HepG2 (cell line): ENCODE data around the gene DCTN2. TPM values are rescaled to one million over a fixed set of nuclear protein-coding genes. Genes with fewer than 3 reads are reported as not detected.

Source experiments
- CREM ChIP-seq, 2 experiments: sonication (generic) in 1 of 2; formaldehyde crosslinking in 1 of 2; IDR thresholded peaks; 2 replicates each; pipeline versions ENCODE4 v1.4.0 to v1.6.1; 2016 to 2020; ENCODE audit warnings: antibody characterized with exemption in 1 of 2, mild to moderate bottlenecking in 1 of 2, missing genetic modification reagents in 1 of 2
- FIP1L1 ChIP-seq: fragments of 200-400 bp; formaldehyde crosslinking; IDR thresholded peaks from 2 replicates; pipeline ENCODE4 v1.6.1; 2018; ENCODE audit warnings: low read depth, mild to moderate bottlenecking, low read length, moderate library complexity, borderline replicate concordance; ENCODE audit not compliant: insufficient read depth
- GZF1 ChIP-seq: sonication (generic); formaldehyde crosslinking; IDR thresholded peaks from 2 replicates; pipeline ENCODE4 v1.5.1; 2020; ENCODE audit warnings: mild to moderate bottlenecking, missing genetic modification reagents
- HNF4A ChIP-seq: sonication (generic); formaldehyde crosslinking; IDR thresholded peaks from 2 replicates; pipeline ENCODE4 v1.4.0; 2020; ENCODE audit warnings: missing genetic modification reagents
- ISL2 ChIP-seq: sonication (generic); formaldehyde crosslinking; IDR thresholded peaks from 2 replicates; pipeline ENCODE4 v1.5.0; 2020; ENCODE audit warnings: missing genetic modification reagents
- JUNB ChIP-seq: sonication (generic); formaldehyde crosslinking; IDR thresholded peaks from 2 replicates; pipeline ENCODE4 v1.8.0; 2022; ENCODE audit warnings: missing genetic modification reagents, mild to moderate bottlenecking, borderline replicate concordance
- KAT8 ChIP-seq: IDR thresholded peaks from 2 replicates; pipeline ENCODE4 v1.6.1; 2016; ENCODE audit warnings: missing genetic modification reagents, missing compliant biosample characterization
- LCORL ChIP-seq, 2 experiments: fragments of 450-650 bp in 1 of 2; sonication (generic) in 1 of 2; formaldehyde crosslinking in 1 of 2; IDR thresholded peaks; 2 replicates each; pipeline versions ENCODE4 v1.5.0 to v1.6.1; 2017 to 2020; ENCODE audit warnings: antibody characterized with exemption in 1 of 2, missing genetic modification reagents in 1 of 2
- MAF1 ChIP-seq: sonication (generic); formaldehyde crosslinking; IDR thresholded peaks from 2 replicates; pipeline ENCODE4 v1.5.0; 2020; ENCODE audit warnings: missing genetic modification reagents, borderline replicate concordance
- MXI1 ChIP-seq: IDR thresholded peaks from 3 replicates; pipeline ENCODE4 v1.6.1; 2012; ENCODE audit warnings: low read depth, low read length, inconsistent platforms, borderline replicate concordance
- PHB2 ChIP-seq: fragments of 450-650 bp; IDR thresholded peaks from 2 replicates; pipeline ENCODE4 v1.6.1; 2018; ENCODE audit not compliant: partially characterized antibody
- PRPF4 ChIP-seq: fragments of 200-400 bp; formaldehyde crosslinking; IDR thresholded peaks from 2 replicates; pipeline ENCODE4 v1.6.1; 2016; ENCODE audit warnings: low read length, low read depth; ENCODE audit not compliant: poor library complexity, severe bottlenecking
- RARA ChIP-seq: IDR thresholded peaks from 2 replicates; pipeline ENCODE4 v1.6.1; 2016; ENCODE audit warnings: missing genetic modification reagents, missing compliant biosample characterization
- SALL1 ChIP-seq: sonication (generic); formaldehyde crosslinking; IDR thresholded peaks from 2 replicates; pipeline ENCODE4 v1.8.0; 2022; ENCODE audit warnings: mild to moderate bottlenecking, missing genetic modification reagents
- SIX1 ChIP-seq: sonication (generic); formaldehyde crosslinking; IDR thresholded peaks from 2 replicates; pipeline ENCODE4 v1.4.0; 2020; ENCODE audit warnings: missing genetic modification reagents, borderline replicate concordance
- SUZ12 ChIP-seq: fragments of 150-350 bp; IDR thresholded peaks from 2 replicates; pipeline ENCODE4 v1.6.1; 2014; ENCODE audit warnings: low read depth, low read length
- ZBTB3 ChIP-seq: sonication (generic); formaldehyde crosslinking; IDR thresholded peaks from 2 replicates; pipeline ENCODE4 v1.4.0; 2020; ENCODE audit warnings: low read depth, mild to moderate bottlenecking, moderate library complexity, missing genetic modification reagents, borderline replicate concordance
- ZNF142 ChIP-seq: sonication (generic); formaldehyde crosslinking; IDR thresholded peaks from 2 replicates; pipeline ENCODE4 v1.4.0; 2020; ENCODE audit warnings: missing genetic modification reagents
- ZNF335 ChIP-seq: sonication (generic); formaldehyde crosslinking; IDR thresholded peaks from 2 replicates; pipeline ENCODE4 v1.4.0; 2020; ENCODE audit warnings: missing genetic modification reagents
- ZNF441 ChIP-seq: sonication (generic); formaldehyde crosslinking; IDR thresholded peaks from 2 replicates; pipeline ENCODE4 v1.7.0; 2021; ENCODE audit warnings: missing genetic modification reagents, borderline replicate concordance
- ZNF644 ChIP-seq: IDR thresholded peaks from 2 replicates; pipeline ENCODE4 v1.6.1; 2016; ENCODE audit warnings: low read depth
- polyA plus RNA-seq, 8 experiments: library from polyadenylated mRNA; depleted of rRNA in 3 of 8; stranded (reverse) in 7 of 8; unstranded in 1 of 8; fragments of >200 nt; fragmentation: Illumina TruSeq in 4 of 8; extraction: Trizol in 4 of 8; gene quantifications; 2 replicates each; pipeline versions ENCODE4 v1.2.1 to v1.2.3, GENCODE V29; 2011 to 2016; ENCODE audit warnings: low read depth in 4 of 8, missing spikeins in 1 of 8, mixed read lengths in 1 of 8; ENCODE audit not compliant: insufficient read depth in 1 of 8
- total RNA-seq, 5 experiments: library from RNA; depleted of rRNA; stranded (reverse); fragments of >200 nt; fragmentation: Illumina TruSeq; extraction: Trizol; gene quantifications; 2 replicates each; pipeline ENCODE4 v1.2.3, GENCODE V29; 2016; ENCODE audit warnings: low read depth in 1 of 5

Gene DCTN2
- total and polyA plus RNA-seq, 2 of the 13 experiments (the other 11 are each of a cell fraction or from before 2014, with no cell fraction given), result 72.0 to 77.4 TPM

DNA sequence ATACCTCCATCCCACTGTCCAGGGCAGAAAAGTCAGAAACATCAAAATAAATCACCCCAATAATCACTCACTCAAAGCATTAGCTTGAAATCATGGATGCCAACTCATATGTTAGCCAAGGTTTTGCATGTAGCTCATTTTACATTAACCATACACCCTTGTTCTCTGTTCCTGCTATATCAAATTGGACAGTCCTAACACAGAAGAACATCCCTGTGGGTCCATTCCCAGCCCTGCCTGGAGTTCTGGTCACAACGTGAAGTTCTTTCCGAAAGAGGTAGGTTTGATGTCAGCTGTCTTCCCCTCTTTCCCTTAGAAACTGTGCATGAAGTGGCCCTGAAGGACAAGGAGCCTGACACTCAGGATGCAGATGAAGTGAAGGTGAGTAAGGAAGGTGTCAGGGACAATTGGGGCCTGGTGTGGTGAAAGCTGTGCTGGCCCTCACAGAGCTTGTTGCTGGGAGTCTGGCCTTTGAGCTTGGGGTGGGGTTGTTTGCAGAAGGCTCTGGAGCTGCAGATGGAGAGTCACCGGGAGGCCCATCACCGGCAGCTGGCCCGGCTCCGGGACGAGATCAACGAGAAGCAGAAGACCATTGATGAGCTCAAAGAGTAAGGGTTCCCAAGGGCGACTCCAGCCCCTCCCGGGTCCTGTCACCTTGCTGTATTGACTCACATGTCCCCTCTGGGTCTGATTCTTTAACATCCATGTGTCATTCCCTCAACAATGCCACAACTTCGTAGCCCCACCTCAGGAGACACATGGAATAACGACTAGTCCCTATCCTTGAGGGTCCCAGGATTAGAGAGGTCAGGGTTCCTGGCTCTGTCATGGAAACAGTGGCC lies 29.0 kb upstream of the DCTN2 start (continued):
- TF ChIP-seq ZNF441 (CRISPR knock-in tag), result no peak
- peak; percentile 53; the same call in 1 of the 2 replicates for TF ChIP-seq ISL2
- peak; percentile 34; the same call in 1 of the 2 replicates for TF ChIP-seq KAT8 (CRISPR knock-in tag)
- peak; percentile 81 for TF ChIP-seq SALL1 (CRISPR knock-in tag)
- TF ChIP-seq LCORL (IDR thresholded peaks at IDR 0.05), result no peak
- peak; percentile 95 for TF ChIP-seq LCORL (CRISPR knock-in tag; IDR thresholded peaks at IDR 0.05)
- TF ChIP-seq PRPF4, result no peak
- 0 out of 2 replicates have a peak, but pooled peaks have one; percentile 40 for TF ChIP-seq ZNF335 (CRISPR knock-in tag)
- no peak for TF ChIP-seq ZBTB3 (CRISPR knock-in tag)
- peak; percentile 53; the same call in 1 of the 2 replicates for TF ChIP-seq RARA (CRISPR knock-in tag)
- TF ChIP-seq MAF1 (CRISPR knock-in tag), result 0 out of 2 replicates have a peak, but pooled peaks have one; percentile 62
- peak; percentile 88 for TF ChIP-seq HNF4A
- no peak for TF ChIP-seq SIX1 (CRISPR knock-in tag)
- 0 out of 2 replicates have a peak, but pooled peaks have one; percentile 43 for TF ChIP-seq ZNF142 (CRISPR knock-in tag)
- TF ChIP-seq ZNF644, result peak; percentile 47; the same call in 1 of the 2 replicates
- peak; percentile 37; the same call in 1 of the 2 replicates for TF ChIP-seq CREM (IDR thresholded peaks at IDR 0.05)
- no peak for TF ChIP-seq CREM (CRISPR knock-in tag; IDR thresholded peaks at IDR 0.05)
- TF ChIP-seq MXI1, result peak; percentile 53; the same call in 1 of the 3 replicates
- TF ChIP-seq PHB2, result no peak
- no peak for TF ChIP-seq SUZ12
- TF ChIP-seq GZF1, result 0 out of 2 replicates have a peak, but pooled peaks have one; percentile 60
- TF ChIP-seq JUNB, result 0 out of 2 replicates have a peak, but pooled peaks have one; percentile 10
- no peak for TF ChIP-seq FIP1L1
